ENCODE data around the gene CROCC2. TPM values are rescaled to one million over a fixed set of nuclear protein-coding genes. Genes with fewer than 3 reads are reported as not detected.

The CROCC2 gene
- total RNA-seq, 2 experiments from 2014 or later = not detected

- DNase-seq (no peak), ATAC-seq (no peak)
- ChIA-PET POLR2A (no interaction called here), CTCF (no interaction called here)
- no peak overlapping the region for H3K4me3 Mint-ChIP-seq
- no peak overlapping the region for H3K27ac Mint-ChIP-seq
- no peaks in the 10 kb centered on the region for H3K9me3 Mint-ChIP-seq (ENCODE audit: insufficient read depth)
- no peaks in the 10 kb centered on the region for H3K27me3 Mint-ChIP-seq (ENCODE audit: low read depth)
- no peaks in the 10 kb centered on the region for H3K4me1 Mint-ChIP-seq (ENCODE audit: low read depth)
- no peaks in the 10 kb centered on the region for H3K36me3 Mint-ChIP-seq (ENCODE audit: low read depth)
Measured at GRCh38 chr2:240951045-240951594, 45.0 kb downstream of the CROCC2 start.

GRCh38 chr2:240952496-240953246 lies 46.5 kb downstream of the CROCC2 start:
- no peak for DNase-seq
- no peaks in the 10 kb centered on the region for H3K27me3 Mint-ChIP-seq (ENCODE audit: low read depth)

GRCh38 chr2:240953426-240954410 lies 47.6 kb downstream of the CROCC2 start:
- CTCF ChIA-PET = no interaction called here
- no peaks in the 10 kb centered on the region for H3K27me3 Mint-ChIP-seq (ENCODE audit: low read depth)
- H3K4me1 Mint-ChIP-seq (ENCODE audit: low read depth) = no peaks in the 10 kb centered on the region
- ATAC-seq (no peak), DNase-seq (no peak)
- no peak overlapping the region for H3K27ac Mint-ChIP-seq
- H3K9me3 Mint-ChIP-seq (ENCODE audit: insufficient read depth) = no peaks in the 10 kb centered on the region
- no peaks in the 10 kb centered on the region for H3K36me3 Mint-ChIP-seq (ENCODE audit: low read depth)
- no peak overlapping the region for H3K4me3 Mint-ChIP-seq
- POLR2A ChIA-PET = no interaction called here

More at GRCh38 chr2:240952496-240953246, 46.5 kb downstream of the CROCC2 start:
- ChIA-PET CTCF (no interaction called here), POLR2A (no interaction called here)
- H3K4me1 Mint-ChIP-seq (ENCODE audit: low read depth) = no peaks in the 10 kb centered on the region
- no peak for ATAC-seq
- no peak overlapping the region for H3K4me3 Mint-ChIP-seq
- no peaks in the 10 kb centered on the region for H3K9me3 Mint-ChIP-seq (ENCODE audit: insufficient read depth)
- H3K27ac Mint-ChIP-seq = no peak overlapping the region
- H3K36me3 Mint-ChIP-seq (ENCODE audit: low read depth) = no peaks in the 10 kb centered on the region

GRCh38 chr2:240954436-240955305 lies 48.5 kb downstream of the CROCC2 start:
- H3K4me3 Mint-ChIP-seq = no peak overlapping the region
- ChIA-PET CTCF (no interaction called here), POLR2A (no interaction called here)
- no peak for DNase-seq
- no peaks in the 10 kb centered on the region for H3K36me3 Mint-ChIP-seq (ENCODE audit: low read depth)
- H3K27ac Mint-ChIP-seq = no peak overlapping the region
- ATAC-seq = no peak
- no peaks in the 10 kb centered on the region for H3K9me3 Mint-ChIP-seq (ENCODE audit: insufficient read depth)
- no peaks in the 10 kb centered on the region for H3K27me3 Mint-ChIP-seq (ENCODE audit: low read depth)
- no peaks in the 10 kb centered on the region for H3K4me1 Mint-ChIP-seq (ENCODE audit: low read depth)

GRCh38 chr2:240955306-240956170 lies 49.4 kb downstream of the CROCC2 start:
- no peak overlapping the region for H3K27ac Mint-ChIP-seq
- DNase-seq (no peak), ATAC-seq (no peak)
- H3K4me1 Mint-ChIP-seq (ENCODE audit: low read depth) = no peaks in the 10 kb centered on the region
- no peak overlapping the region for H3K4me3 Mint-ChIP-seq
- POLR2A ChIA-PET = no interaction called here
- H3K36me3 Mint-ChIP-seq (ENCODE audit: low read depth) = no peaks in the 10 kb centered on the region
- no peaks in the 10 kb centered on the region for H3K27me3 Mint-ChIP-seq (ENCODE audit: low read depth)
- CTCF ChIA-PET = no interaction called here
- H3K9me3 Mint-ChIP-seq (ENCODE audit: insufficient read depth) = no peaks in the 10 kb centered on the region

GRCh38 chr2:240956171-240956934 lies 50.2 kb downstream of the CROCC2 start:
- H3K4me3 Mint-ChIP-seq = no peak overlapping the region
- no peaks in the 10 kb centered on the region for H3K4me1 Mint-ChIP-seq (ENCODE audit: low read depth)
- no peaks in the 10 kb centered on the region for H3K36me3 Mint-ChIP-seq (ENCODE audit: low read depth)
- H3K27me3 Mint-ChIP-seq (ENCODE audit: low read depth) = no peaks in the 10 kb centered on the region
- CTCF ChIA-PET = no interaction called here
- H3K27ac Mint-ChIP-seq = no peak overlapping the region
- ATAC-seq (no peak), DNase-seq (no peak)
- H3K9me3 Mint-ChIP-seq (ENCODE audit: insufficient read depth) = no peaks in the 10 kb centered on the region
- POLR2A ChIA-PET = no interaction called here

GRCh38 chr2:240956935-240957655 lies 51.0 kb downstream of the CROCC2 start:
- POLR2A ChIA-PET = no interaction called here
- no peak for DNase-seq

GRCh38 chr2:240957656-240958365 lies 51.7 kb downstream of the CROCC2 start:
- CTCF ChIA-PET = no interaction called here
- H3K27ac Mint-ChIP-seq = no peak overlapping the region
- no peak for ATAC-seq
- no peaks in the 10 kb centered on the region for H3K36me3 Mint-ChIP-seq (ENCODE audit: low read depth)
- no peaks in the 10 kb centered on the region for H3K4me1 Mint-ChIP-seq (ENCODE audit: low read depth)
- H3K9me3 Mint-ChIP-seq (ENCODE audit: insufficient read depth) = no peaks in the 10 kb centered on the region
- POLR2A ChIA-PET = no interaction called here
- DNase-seq = no peak
- no peak overlapping the region for H3K4me3 Mint-ChIP-seq
- H3K27me3 Mint-ChIP-seq (ENCODE audit: low read depth) = no peaks in the 10 kb centered on the region

More at GRCh38 chr2:240956935-240957655, 51.0 kb downstream of the CROCC2 start:
- H3K4me3 Mint-ChIP-seq = no peak overlapping the region
- no peaks in the 10 kb centered on the region for H3K4me1 Mint-ChIP-seq (ENCODE audit: low read depth)
- no peaks in the 10 kb centered on the region for H3K27me3 Mint-ChIP-seq (ENCODE audit: low read depth)
- no peaks in the 10 kb centered on the region for H3K9me3 Mint-ChIP-seq (ENCODE audit: insufficient read depth)
- no peak overlapping the region for H3K27ac Mint-ChIP-seq
- H3K36me3 Mint-ChIP-seq (ENCODE audit: low read depth) = no peaks in the 10 kb centered on the region
- no peak for ATAC-seq
- CTCF ChIA-PET = no interaction called here

- POLR2A ChIA-PET = no interaction called here
- H3K4me3 Mint-ChIP-seq = no peak overlapping the region
- H3K36me3 Mint-ChIP-seq (ENCODE audit: low read depth) = no peaks in the 10 kb centered on the region
- CTCF ChIA-PET = no interaction called here
- H3K4me1 Mint-ChIP-seq (ENCODE audit: low read depth) = no peaks in the 10 kb centered on the region
- no peak for ATAC-seq
- DNase-seq = no peak
- H3K9me3 Mint-ChIP-seq (ENCODE audit: insufficient read depth) = no peaks in the 10 kb centered on the region
- no peak overlapping the region for H3K27ac Mint-ChIP-seq
- no peaks in the 10 kb centered on the region for H3K27me3 Mint-ChIP-seq (ENCODE audit: low read depth)
Measured at GRCh38 chr2:240958366-240959213, 52.5 kb downstream of the CROCC2 start.

All from activated CD8-positive, alpha-beta T cell treated with anti-CD3 and anti-CD28 coated beads, Interleukin-2, amount 10 ng/mL, durations not matched to agents 7 days and 5 days (primary cell).